PC-9 (cell line): Measurements from ENCODE around the gene PRR33.

Experiments used
- CTCF ChIP-seq: fragments of 200-600 bp; sonication (generic); conservative IDR thresholded peaks from 2 replicates; pipeline ENCODE4 v1.6.1; 2017; ENCODE audit warnings: mixed run types, antibody characterized with exemption, mild to moderate bottlenecking, moderate library complexity
- EZH2 ChIP-seq: fragments of 200-600 bp; sonication (generic); IDR thresholded peaks from 2 replicates; pipeline ENCODE4 v1.8.0; 2017; ENCODE audit warnings: antibody characterized with exemption, low read depth

DNA sequence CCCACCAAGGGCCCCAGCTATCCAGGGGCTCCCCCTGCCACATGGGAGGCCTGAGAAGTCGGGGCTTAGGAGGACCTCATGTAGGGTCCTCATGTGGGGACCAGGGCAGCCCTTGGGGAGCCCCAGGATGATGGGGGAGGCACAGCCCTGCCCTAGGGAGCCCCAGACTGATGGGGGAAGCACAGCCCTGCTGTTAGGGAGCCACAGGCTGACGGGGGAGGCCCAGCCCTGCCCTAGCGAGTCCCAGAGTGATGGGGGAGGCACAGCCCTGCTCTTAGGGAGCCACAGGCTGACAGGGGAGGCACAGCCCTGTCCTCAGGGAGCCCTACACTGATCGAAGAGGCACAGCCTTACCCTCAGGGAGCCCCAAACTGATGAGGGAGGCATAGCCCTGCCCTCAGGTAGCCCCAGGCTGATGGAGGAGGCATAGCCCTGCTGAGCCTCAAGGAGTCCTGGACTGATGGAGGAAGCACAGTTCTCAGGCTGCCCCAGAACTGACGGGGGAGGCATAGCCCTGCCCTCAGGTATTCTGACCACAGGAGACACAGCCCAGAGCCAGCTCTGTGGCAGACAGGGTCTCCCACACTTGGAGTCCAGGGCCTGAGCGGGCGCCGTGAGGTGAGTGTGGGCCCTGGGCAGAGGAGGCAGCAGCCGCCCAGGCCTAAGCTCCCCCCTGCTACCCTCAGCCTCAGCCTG lies 10.8 kb downstream of the PRR33 start:
- TF ChIP-seq EZH2 (no peak), CTCF (no peak)
